ENCODE measurements around the gene C21orf58.

Gene C21orf58

DNA sequence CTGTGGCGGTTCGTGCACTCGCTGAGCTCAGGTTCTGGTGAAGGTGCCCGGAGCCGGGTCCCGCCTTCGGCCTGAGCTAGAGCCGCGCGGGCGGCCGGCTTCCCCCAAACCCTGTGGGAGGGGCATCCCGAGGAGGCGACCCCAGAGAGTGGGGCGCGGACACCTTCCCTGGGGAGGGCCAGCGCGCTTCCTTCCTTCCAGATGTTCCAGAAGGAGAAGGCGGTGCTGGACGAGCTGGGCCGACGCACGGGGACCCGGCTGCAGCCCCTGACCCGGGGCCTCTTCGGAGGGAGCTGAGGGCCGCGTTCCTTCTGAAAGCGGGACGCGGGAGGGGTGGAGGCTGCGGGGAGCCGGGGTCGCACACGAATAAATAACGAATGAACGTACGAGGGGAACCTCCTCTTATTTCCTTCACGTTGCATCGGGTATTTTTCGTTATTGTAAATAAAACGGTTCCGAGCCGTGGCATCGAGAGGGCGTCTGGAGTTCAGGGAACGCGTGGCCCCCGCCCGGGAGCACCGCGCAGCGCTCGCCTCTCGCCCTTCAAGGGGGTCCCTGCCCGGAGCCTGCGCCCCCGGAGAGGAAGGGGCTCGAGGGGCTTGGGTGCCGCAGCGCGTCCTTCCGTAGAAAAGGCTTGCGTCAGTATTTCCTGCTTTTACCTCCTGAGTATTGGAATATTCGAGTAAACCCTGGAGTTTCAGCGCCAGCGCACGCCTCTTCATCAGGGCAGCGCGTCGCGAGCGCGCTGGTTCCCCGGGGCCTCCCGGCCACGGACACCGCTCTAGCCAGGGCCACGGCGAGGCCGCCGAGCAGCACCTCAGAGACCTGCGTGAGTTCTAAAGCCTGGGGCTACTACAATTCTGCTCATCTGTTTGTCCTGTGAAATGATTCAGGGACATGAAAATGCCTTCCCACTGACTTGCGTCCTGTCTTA, 26.1 kb downstream of the C21orf58 start:
- peak; percentile 40 for DNase-seq (ENCODE audit: low read depth, low spot score)

DNA sequence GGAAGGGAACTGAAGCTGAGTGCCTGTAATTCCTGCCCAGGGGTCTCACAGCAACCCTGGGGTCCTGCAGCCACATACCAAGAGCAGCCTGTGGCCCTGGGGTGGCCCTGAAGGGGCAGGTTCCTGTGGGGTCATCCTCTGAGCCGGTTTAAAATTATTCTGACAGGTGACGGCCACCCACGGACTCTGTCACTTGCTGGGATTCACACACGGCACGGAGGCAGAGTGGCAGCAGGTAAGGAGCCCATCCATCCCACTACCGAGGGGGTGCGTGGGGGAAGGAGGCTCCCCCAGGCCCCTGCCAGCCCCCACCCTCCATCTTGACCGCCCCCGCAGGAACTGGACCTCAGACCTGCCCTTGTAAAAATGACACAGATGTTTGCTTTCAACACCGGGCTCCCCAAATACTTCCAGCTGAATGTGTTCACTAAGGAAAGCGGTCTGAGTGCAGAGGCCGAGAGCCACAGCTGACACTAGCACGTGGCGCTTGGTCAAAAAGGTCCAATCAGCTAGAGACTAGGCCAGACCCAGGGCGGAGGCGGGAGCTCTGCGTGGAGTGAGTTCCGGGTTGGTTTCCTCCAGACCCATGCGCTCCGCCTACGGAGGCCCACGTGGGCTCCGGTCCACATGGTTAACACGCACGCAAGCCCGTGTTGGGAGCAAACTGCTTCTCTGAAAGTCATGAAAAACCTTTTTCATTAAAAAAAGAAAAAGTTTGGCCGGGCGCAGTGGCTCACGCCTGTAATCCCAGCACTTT, 27.5 kb downstream of the C21orf58 start:
- no peak for DNase-seq (ENCODE audit: low read depth, low spot score)

DNA sequence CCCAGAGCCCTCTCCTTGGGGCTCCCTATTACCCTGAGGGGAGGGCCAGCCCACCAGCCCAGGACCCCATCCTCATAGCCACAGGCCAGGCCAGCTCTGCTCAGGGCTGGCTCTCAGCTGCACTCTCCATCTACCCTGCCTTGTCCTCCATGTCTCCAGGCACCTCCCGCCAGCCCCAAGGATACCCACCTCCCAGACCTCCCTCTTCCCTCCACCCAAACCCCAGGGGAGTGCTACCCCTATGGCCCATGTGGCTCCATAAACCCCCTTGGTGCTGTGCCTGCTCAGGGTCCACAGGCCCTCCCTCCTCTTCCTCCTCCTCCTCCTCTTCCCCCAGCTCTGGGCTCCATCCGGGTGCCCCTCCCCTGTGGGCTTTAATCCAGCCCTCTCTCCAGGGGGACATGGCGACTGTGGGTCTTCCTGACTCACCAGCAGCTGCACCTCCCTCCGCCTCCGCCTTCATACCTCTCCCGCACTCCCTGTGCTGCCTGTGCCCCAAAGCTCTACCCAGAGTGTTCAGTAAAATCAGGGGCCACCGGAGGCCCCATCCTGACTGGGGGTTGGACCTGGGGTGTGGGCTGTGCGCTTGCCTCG, 28.4 kb downstream of the C21orf58 start:
- no peak for DNase-seq (ENCODE audit: low read depth, low spot score)

DNA sequence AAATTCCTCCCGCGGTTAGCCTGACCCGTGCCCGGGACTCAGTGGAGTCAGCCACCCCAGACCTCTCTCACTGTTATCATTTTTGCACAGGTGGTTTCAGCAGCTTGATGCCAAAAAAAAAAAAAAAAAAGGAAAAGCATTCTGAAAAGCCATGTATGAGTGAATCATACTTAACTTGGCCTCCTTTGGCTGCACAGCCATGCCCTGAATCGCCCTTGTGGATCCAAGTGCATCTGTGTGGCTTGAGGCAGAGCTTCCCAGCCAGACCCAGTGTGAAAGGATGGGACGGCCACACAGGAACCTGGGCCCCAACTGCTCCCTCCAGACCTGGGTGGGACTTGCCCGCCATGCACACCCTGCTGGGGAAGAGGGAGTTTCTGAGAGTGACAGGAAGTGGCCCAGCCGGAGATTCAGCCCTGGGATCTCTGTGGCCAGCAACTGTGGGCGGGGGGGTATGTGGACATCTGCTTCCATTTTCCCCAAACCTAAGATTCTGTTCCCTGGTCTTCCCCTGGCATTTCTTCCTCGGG, 29.0 kb downstream of the C21orf58 start:
- DNase-seq (ENCODE audit: low read depth, low spot score) = no peak

DNA sequence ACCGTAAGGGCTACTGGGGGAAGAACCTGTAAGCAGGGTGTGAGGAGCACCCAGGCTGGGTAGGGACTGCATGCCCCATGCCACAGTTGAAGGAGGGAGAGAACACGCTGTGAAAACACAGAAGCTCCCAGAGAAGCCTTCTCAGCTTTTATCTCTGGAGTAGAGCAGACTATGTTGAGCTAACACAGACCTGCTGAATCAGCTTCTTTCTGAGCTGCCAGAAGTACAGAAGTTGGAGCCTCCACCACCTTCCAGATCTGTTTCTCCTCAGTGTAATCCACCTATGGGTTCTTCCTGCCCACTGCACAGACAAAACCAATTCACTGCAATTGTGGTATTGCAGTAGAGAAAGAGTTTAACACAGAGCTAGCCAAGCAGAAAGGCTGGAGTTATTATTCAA, 32.1 kb downstream of the C21orf58 start:
- DNase-seq (ENCODE audit: low read depth, low spot score) = no peak

DNA sequence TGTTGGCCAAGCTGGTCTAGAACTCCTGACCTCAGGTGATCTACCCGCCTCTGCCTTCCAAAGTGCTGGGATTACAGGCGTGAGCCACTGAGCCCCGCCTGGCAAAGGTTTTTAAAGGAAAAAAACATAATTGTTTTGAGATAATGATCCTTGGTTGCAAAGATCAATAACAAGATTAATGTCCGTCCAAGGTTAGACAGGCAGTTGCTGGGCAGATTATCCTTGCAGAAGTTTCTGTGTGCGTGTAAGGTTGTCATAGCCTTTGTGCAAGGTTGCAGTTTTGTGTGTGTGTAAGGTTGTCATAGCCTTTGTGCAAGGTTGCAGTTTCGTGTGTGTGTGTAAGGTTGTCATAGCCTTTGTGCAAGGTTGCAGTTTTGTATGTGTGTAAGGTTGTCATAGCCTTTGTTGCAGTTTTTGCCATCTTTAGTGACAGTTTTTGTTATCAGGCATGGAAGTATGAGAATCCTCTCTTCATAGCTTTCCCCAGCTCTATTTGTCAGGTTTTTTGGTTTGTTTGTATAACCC, 34.0 kb downstream of the C21orf58 start:
- no peak for DNase-seq (ENCODE audit: low read depth, low spot score)

DNA sequence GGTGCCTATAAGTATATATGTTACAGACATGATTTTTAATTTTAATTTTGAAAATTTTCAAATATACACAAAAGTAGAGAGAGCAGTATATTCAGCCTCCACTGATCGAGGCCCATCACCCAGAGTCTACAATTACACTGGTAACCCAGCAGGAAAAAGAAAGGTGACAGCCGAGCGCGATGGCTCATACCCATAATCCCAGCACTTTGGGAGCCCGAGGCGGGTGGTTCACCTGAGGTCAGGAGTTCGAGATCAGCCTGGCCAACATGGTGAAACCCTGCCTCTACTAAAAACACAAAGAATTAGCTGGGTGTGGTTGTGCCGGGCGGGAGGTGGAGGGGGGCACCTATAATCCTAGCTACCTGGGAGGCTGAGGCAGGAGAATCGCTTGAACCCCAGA, 36.1 kb downstream of the C21orf58 start:
- DNase-seq (ENCODE audit: low read depth, low spot score) = no peak

DNA sequence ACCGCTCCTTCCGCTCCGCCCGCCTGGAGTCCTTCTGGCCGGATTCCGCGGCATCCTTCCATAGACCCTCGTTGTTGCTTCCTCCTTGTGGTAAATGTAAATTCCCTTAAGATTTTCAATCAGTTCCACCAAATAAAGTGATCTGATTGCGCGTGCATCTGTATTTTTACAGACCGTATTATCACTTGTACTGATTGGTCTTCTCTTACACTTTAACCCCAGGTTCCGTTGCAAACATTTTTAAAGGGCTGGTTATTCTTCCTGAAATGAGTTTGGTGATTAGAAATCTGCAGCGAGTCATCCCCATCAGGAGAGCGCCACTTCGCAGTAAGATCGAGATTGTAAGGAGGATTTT, 37.0 kb downstream of the C21orf58 start:
- DNase-seq (ENCODE audit: low read depth, low spot score) = peak; percentile 21

DNA sequence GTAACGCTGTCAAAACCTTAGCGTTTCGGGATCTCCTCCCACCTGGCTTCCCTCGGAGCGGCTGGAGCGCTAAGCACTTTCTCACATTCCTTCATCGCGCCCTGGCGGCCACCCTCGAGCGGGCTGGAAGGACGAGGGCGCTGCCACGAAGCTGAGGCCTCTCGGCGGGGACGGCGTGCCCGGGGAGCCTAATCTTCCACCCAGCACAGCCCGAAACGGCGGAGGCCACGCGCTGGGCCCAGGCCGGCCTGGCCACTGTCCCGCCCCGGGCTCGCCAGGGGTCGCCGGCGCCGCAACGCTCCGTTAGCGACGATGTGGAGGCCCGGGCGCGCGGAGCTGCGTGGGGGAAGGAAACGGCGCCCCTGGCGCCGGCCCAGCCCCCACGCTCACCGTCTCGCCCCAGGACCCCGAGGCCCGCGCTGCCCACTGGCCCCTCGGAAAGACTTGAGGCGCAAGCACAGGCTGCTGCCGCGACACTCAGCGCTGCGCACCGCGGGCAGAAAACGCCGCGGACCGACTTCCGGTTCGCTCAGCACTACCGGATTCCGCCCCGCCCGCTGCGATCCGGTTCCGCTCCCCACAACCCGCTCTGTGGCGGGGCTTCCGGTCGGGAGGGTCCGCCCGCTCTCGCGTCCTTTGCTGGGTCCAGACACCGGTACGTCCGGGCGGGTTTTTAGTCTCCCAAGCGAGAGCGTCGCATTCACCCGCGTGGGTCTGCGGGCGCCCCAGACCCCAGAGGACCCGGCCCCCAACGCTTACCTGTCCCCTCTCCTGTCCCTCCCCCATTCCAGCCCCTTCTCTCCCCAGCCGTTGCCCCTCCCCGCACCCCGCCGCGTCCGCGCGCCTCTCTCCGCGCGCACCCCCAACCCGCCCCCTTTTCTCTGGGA, 37.7 kb downstream of the C21orf58 start, which contains the start of gene YBEY:
Gene YBEY (plus strand): TSS at position 582 of the 887 bp plus-strand sequence. CDS start 572 bp downstream, outside the sequence.
- DNase-seq (ENCODE audit: low read depth, low spot score) = peak; percentile 94

DNA sequence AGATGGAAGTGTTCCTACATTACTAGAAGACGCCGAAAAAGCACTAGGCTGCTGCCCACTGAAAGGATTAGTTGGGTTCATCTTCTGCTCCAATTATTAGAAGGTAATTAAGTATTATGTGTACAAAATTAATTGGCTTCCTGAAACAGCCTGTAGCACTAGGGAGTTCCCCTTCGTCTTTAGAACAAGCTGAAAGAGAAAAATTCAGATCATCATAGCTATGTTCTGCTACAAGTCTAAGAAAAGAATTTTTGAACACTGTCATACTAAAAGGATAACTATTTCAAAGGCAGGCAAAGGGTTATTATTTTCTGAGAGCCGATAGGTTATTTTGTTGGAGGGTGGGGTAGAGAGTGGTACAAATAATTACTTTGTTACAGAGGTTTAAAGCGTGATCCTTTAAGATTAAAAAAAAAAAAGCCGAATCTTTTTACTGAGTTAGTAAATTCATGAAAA, 38.4 kb downstream of the C21orf58 start, which contains the start of gene MCM3AP:
Gene MCM3AP (minus strand): TSS at position 406 of the 456 bp plus-strand sequence. CDS start 325 bp downstream, at position 81.
- DNase-seq (ENCODE audit: low read depth, low spot score) = no peak

DNA sequence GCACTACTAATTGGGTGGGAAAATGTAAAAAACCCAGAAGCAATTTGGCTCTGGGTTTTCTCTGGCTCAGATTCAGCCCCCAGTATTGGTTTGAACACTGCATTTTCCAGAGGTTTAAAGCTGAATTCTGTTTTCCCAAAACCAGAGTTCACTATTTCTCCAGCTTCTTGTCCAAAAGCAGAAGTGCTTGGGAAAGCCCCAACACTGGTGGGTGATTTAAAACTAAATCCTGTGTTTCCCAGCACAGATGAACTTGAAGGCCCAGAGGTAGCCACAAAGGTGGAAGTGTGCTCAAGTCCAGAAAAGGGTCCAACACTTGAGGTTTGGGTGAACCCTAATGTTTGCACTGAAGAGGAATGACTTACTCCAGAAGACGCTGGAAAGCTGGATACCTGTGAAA, 38.9 kb downstream of the C21orf58 start:
- no peak for DNase-seq (ENCODE audit: low read depth, low spot score)

DNA sequence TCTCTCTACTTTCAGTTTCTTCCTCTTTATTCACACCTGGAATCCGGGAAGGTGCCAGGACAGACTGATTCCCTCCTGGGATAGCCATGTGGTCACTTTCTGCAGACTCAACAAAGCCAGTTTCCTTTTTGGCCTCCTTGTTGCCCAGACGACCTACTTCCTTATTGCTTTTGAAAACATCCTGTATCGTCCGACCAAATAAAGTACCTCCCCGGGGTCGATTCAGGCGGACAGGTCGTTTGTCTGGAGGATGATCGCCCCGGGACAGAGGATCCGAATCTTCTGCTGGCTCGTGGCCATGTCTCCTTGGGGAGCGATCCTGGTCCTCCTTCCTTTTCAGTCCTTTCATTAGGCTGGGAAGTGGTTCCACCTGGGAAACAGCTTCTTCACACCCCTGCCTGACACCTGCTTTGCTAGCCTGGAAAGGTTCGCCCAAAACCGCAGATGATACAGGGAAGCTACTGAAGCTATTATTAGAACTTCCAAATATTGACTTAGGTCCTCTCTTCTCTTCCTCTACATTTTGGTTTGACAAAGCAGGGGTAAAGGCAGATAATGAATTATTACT, 39.5 kb downstream of the C21orf58 start:
- DNase-seq (ENCODE audit: low read depth, low spot score) = no peak

DNA sequence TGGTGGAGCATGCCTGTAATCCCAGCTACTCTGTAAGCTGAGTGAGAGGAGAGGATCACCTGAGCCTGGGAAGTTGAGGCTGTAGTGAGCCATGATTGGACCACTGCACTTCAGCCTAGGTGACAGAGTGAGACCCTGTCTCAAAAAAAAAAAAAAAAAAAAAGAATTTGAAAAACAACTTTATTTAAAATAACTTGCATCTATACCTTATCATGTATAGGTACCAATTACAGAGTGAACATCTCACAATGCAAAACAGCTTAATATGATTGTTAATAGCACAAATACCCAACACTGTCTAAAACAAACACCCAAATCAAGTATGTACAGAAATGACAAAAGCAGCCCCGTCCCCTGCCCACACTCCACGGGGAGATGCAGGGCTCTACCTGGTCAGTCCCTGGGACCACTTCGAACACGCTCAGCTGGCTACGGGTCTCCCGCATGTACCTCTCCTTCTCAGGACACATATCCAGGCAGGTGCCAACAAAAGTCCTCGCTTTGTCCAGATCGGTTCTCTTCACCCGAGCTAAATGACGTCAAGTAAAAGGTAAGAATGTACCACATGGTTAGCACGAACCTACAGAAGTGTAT, 48.8 kb downstream of the C21orf58 start:
- no peak for DNase-seq (ENCODE audit: low read depth, low spot score)

DNA sequence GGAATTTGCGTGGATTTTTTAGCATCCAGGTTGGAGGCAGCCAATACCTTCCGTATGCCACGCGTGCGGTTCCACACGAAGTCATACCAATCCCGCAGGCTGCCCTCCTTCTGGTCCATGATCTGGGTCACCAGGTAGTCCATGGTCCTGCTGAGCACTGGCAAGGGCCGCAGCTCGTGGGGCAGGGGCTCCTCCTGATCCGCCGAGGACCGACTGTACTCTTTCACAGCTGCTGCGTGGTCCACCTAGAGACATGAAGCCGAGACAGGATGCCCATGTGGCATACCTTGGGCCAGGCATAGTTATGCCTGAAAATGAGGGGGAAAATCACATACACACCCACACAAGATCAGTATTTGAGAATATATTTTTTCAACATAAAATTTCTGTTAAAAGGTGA, 50.3 kb downstream of the C21orf58 start:
- DNase-seq (ENCODE audit: low read depth, low spot score) = no peak

DNA sequence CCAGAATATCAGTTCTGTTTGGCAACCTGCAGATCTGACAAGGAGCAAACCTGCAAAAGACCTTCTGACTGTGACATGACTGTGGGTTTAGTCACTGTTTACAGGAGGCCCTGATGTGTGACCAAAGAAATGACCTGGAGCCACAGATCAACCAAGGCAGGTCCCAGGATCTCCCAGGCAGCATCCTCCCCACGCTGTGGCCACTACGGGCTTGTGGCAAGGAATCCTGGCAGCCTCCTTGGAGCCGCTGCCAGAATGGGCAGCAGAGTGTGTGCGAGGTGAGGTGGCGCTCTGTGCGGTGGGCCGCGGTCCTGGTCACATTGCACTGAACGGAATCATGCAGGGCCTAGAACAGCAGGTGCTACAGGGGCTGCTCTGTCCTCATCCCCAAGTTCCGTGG, 54.2 kb downstream of the C21orf58 start:
- no peak for DNase-seq (ENCODE audit: low read depth, low spot score)

DNA sequence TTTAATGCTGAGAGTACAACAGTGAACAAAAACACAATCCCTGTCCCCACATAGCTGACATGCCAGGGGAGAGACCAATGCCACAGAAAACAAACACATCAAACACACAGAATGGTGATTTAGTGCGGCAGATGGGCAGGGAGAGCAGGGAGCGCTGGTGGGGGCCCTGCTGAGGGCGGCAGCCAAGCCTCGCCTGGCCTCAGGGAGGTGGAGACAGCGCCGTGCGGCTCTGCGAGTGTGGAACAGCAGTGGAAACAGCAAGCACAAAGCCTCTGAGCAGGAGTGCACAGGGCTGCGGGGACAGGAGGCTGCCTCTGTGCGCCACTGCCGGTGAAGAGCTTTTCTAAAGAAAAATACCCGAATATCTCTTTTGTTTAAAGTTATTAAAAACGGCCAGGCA, 55.3 kb downstream of the C21orf58 start:
- no peak for DNase-seq (ENCODE audit: low read depth, low spot score)

DNA sequence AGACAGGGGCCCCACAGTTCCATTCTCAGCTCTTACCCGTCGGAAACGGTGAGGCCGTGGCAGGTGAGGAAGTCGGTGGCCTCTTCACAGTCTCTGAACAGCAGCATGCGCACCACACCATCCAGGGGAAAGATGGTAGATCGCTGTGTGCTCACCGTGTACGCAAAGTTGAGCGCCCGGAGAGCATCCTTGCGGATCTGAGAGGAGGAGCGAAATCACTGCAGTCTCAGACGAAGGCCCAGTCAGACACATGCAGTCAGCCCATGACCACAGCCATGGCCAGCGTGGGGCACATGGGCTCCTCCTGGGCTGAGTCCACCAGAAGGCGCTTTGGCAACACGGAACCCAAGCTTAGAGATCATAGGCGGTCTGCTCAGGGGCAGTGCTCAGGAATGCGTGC, 56.7 kb downstream of the C21orf58 start:
- no peak for DNase-seq (ENCODE audit: low read depth, low spot score)

DNA sequence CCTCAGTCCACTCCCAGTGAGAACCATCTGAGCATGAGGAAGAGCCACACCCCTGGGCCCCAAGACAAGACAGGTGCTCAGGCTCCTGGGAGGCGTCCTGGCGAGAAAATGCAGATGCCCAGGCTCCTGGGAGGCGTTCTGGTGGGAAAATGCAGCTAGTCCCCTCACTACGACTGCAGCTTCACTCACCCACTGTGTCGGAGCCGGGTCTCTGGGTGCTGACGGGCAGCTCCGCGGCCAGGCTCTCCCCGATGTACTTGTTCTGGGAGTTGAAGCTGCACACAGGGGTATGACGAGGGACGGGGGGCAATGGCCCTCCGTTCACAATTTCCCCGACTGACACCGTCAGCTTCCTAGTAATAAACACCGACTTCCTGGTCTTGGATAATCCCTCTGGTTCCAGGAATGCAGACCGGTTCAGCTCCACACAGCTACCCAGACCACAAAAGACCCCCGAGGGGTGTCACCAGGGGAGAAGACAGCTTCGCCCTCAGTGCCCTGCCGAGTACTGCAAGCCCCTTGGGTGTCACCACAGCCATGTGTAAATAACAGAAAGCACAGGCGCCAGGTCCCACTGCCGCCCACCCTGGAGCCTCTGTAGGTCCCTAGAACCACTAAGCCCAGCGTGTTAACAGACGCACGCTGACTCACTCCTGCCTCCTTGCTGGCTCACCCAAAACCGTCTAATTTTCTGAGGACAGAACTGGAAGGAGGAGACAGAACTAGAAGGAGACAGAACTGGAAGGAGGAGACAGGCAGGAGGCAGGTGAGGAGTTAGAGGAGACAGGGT, 57.7 kb downstream of the C21orf58 start:
- no peak for DNase-seq (ENCODE audit: low read depth, low spot score)

DNA sequence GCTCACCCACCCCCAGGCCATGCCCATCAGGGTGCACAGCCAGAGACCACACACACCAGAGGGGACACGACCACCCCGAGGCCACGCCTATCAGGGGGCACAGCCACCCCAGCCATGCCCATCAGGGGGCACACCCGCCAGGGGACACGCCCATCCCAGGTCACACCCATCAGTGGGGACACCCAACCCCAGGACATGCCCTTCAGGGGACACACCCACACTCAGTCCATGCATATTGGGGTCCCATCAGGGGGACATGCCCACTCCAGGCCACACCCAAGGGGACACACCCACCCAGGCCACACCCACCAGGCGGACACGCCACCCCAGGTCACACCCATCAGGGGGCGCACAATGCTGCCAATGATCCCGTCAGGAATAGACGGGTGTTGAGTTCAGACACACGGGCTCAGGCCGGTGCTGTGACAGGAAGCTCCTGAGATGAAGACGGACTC, 59.0 kb downstream of the C21orf58 start:
- no peak for DNase-seq (ENCODE audit: low read depth, low spot score)

All from ELF-1 (cell line).